ENCODE data around the gene PNPLA5. TPM values are rescaled to one million over a fixed set of nuclear protein-coding genes. Genes with fewer than 3 reads are reported as not detected.

Gene PNPLA5
- total and polyA plus RNA-seq, 2 of the 8 experiments (the other 6 are each of a cell fraction or from before 2014, with no cell fraction given) = 3.9 to 6.8 TPM

DNA sequence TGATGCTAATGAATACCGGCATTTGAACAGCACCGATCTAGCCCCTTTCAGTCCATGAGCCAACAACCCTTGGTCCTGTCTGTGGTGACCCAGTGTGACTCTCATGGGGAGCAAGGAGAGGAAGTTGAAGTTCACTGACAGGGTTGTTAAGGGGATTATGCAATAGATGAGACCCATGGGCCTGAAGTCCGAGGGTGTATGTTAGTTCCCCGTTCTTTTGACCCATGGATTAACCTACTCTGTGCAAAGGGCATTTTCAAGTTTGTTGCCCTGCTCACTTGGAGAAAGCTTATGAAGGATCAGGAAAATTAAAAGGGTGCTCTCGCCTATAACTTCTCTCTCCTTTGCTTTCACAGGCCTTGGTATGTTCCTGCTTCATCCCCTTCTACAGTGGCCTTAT is 36.7 kb upstream of the PNPLA5 start:
- Histone ChIP-seq H2BK20ac (ENCODE audit: low read length) (no peak overlapping the region), H2BK12ac (ENCODE audit: low read depth, low read length) (no peak overlapping the region), H2AFZ (ENCODE audit: low read length) (no peak overlapping the region), H3K27me3 (replicated peaks in 1 of 4; ENCODE audit: control insufficient read depth in 3 of 4, extremely low read depth in 1 of 4, insufficient read depth in 3 of 4, low read length in 3 of 4) (no peaks in the 10 kb centered on the region), H3K4ac (replicated peaks; ENCODE audit: insufficient read length, low read depth, low read length) (no peak overlapping the region), H4K5ac (ENCODE audit: insufficient read length, low read depth, low read length) (no peak overlapping the region), H3K4me2 (ENCODE audit: insufficient read depth in 1 of 2, low read depth in 2 of 2, low read length in 2 of 2) (no peak overlapping the region), H3K14ac (ENCODE audit: insufficient read length) (no peak overlapping the region), H3K9me3 (ENCODE audit: insufficient read depth in 2 of 2, low read depth in 1 of 2, low read length in 1 of 2) (no peaks in the 10 kb centered on the region), H3K9ac (replicated peaks in 1 of 4; ENCODE audit: extremely low read depth in 1 of 4, low read depth in 3 of 4, low read length in 3 of 4) (no peak overlapping the region), H3K4me1 (replicated peaks in 1 of 4; ENCODE audit: control insufficient read depth in 3 of 4, insufficient read depth in 4 of 4, low read length in 3 of 4) (peaks cover 4 to 16% (median 12%) of the 10 kb centered on the region in 4 experiments), H3K79me1 (ENCODE audit: low read depth, low read length) (peaks cover 12% of the 10 kb centered on the region), H2AK5ac (ENCODE audit: low read depth, low read length) (no peak overlapping the region), H3K18ac (ENCODE audit: extremely low read depth, low read length) (no peak overlapping the region), H3K36me3 (ENCODE audit: control insufficient read depth in 2 of 4, insufficient read depth in 4 of 4, low read length in 3 of 4) (peaks cover 26 to 65% (median 39%) of the 10 kb centered on the region in 4 experiments), H4K91ac (replicated peaks; ENCODE audit: insufficient read length, low read length) (no peak overlapping the region), H3K4me3 (ENCODE audit: extremely low read depth in 1 of 4, insufficient read depth in 2 of 4, low read depth in 3 of 4, low read length in 4 of 4) (no peak overlapping the region), H4K20me1 (replicated peaks in 1 of 2; ENCODE audit: control insufficient read depth in 1 of 2, insufficient read depth in 2 of 2, low read length in 2 of 2) (peaks cover 3 to 36% of the 10 kb centered on the region in 2 experiments), H4K8ac (ENCODE audit: extremely low read depth, insufficient read depth, low read length) (no peak overlapping the region), H2BK15ac (ENCODE audit: low read length) (no peak overlapping the region), H3K56ac (replicated peaks; ENCODE audit: insufficient read length, low read depth, low read length) (no peak overlapping the region), H3K79me2 (ENCODE audit: control insufficient read depth in 1 of 2, insufficient read depth in 2 of 2, low read length in 2 of 2) (peaks cover 0 to 17% of the 10 kb centered on the region in 2 experiments; a peak in 1 of 4 replicates), H3K23ac (ENCODE audit: insufficient read length) (no peak overlapping the region), H3K23me2 (ENCODE audit: low read depth, low read length) (peaks cover 10% of the 10 kb centered on the region; the same call in 1 of the 2 replicates), H2BK120ac (replicated peaks; ENCODE audit: low read depth, low read length) (no peak overlapping the region), H2BK5ac (ENCODE audit: low read depth, low read length) (no peak overlapping the region), H3K27ac (ENCODE audit: low read depth, low read length) (no peak overlapping the region)
- POLR2A ChIA-PET (ENCODE audit: partially characterized antibody) = interaction anchor here (1.7 to 2.2 kb wide), 2 partner anchors 16 to 17 kb away, joined by 4 read pairs; no protein-coding TSS in a partner anchor
- WGBS, 2 experiments (ENCODE audit: extremely low coverage in 1 of 2, insufficient coverage in 1 of 2, insufficient read length in 1 of 2, insufficient replicate concordance in 2 of 2, low coverage in 1 of 2, low lambda C conversion rate in 2 of 2, missing lambda C conversion rate in 1 of 2) = 89% methylated on average over 5 of the region's 5 CpGs; no CpG with 5 or more reads in 1 of the 2 experiments
- CTCF ChIA-PET (ENCODE audit: partially characterized antibody) = interaction anchor here (0.6 to 2.0 kb wide), 3 partner anchors 15 to 44 kb away, joined by 3 to 10 read pairs (median 3); no protein-coding TSS in a partner anchor
- FAIRE-seq (no peak), DNase-seq (ENCODE audit: low read depth in 1 of 2, low spot score in 2 of 2) (no peak)
- no peak for TF ChIP-seq CTBP2 (IDR thresholded peaks at IDR 0.05; ENCODE audit: borderline replicate concordance, insufficient read depth, insufficient read length, low read length)
- TF ChIP-seq TAF7 (optimal IDR thresholded peaks at IDR 0.05; ENCODE audit: borderline replicate concordance, low read depth, low read length) = no peak
